Right lobe of liver (tissue), 6 donors: Measurements from ENCODE around the gene ACSL3. TPM values are rescaled to one million over a fixed set of nuclear protein-coding genes. Genes with fewer than 3 reads are reported as not detected.
A peak's percentile ranks its signal among the peaks of the same experiment; 100 is the strongest.
"Not testable (repeated sequence)": the region's sequence is repeated elsewhere in the genome, so short reads cannot be mapped to it uniquely, and the experiment has no call there.

Source experiments
- ATAC-seq, 4 donors: fragments of 200-7000 bp; cut with Tn5 transposase; one replicate each; pipeline ENCODE4 v1.9.1; 2020; ENCODE audit warnings: mild to moderate bottlenecking in 4 of 4, moderate library complexity in 4 of 4
- DNase-seq, 3 donors: peaks; one replicate each; pipeline ENCODE4 v3.0.0-alpha.2; 2020
- H3K27ac ChIP-seq, 3 donors: fragments of 200-600 bp; one replicate each; pipeline ENCODE4 v1.8.0; 2022
- H3K27me3 ChIP-seq, 2 donors: fragments of 200-600 bp; one replicate each; pipeline ENCODE4 v1.8.0; 2022
- H3K36me3 ChIP-seq, 4 donors: fragments of 200-600 bp; sonication (generic) in 1 of 4; one replicate each; pipeline versions ENCODE4 v1.5.1 to v1.8.0; 2017 to 2022; ENCODE audit warnings: control low read depth in 1 of 4
- H3K4me1 ChIP-seq, 4 donors: fragments of 200-600 bp; sonication (generic) in 1 of 4; one replicate each; pipeline versions ENCODE4 v1.5.1 to v1.8.0; 2017 to 2022; ENCODE audit warnings: control low read depth in 1 of 4
- H3K4me3 ChIP-seq, 3 donors: fragments of 200-600 bp; one replicate each; pipeline ENCODE4 v1.8.0; 2022
- H3K9me3 ChIP-seq, 4 donors: fragments of 200-600 bp; sonication (generic) in 1 of 4; one replicate each; pipeline versions ENCODE4 v1.5.1 to v1.8.0; 2017 to 2022; ENCODE audit warnings: control low read depth in 1 of 4
- POLR2A ChIP-seq: fragments of 450-650 bp; IDR thresholded peaks from one replicate; pipeline ENCODE4 v1.6.1; 2017; ENCODE audit warnings: antibody characterized with exemption, mild to moderate bottlenecking
- WGBS: methylation state at CpG from one replicate; pipeline ENCODE4 v1.1.6; 2018; ENCODE audit warnings: low coverage, low lambda C conversion rate; ENCODE audit not compliant: insufficient coverage; ENCODE audit errors: missing lambda C conversion rate; 5-methylcytosine and 5-hydroxymethylcytosine counted together
- intact Hi-C, 2 donors: fragments of 100-400 bp; cut with DNase I; formaldehyde crosslinking; loops; one replicate each; pipeline versions ENCODE4 v1.11.2 to v1.14.1; 2022
- total RNA-seq, 6 experiments: library from RNA; depleted of rRNA in 2 of 6; stranded (reverse); fragments of >200 nt in 2 of 6; fragmentation: NEBNext Ultra II Directional in 3 of 6; extraction: Animal tissue kit (Norgen Biotek cat#: 25700) in 3 of 6; gene quantifications; one replicate each; pipeline versions ENCODE4 v1.1.0 to v1.2.4, GENCODE V29; 2016 to 2023
- TF ChIP-seq, protein P1 (sequence below), 4 donors: fragments of 200-600 bp in 3 of 4; fragments of 450-650 bp in 1 of 4; IDR thresholded peaks; one replicate each; pipeline versions ENCODE4 v1.5.1 to v1.8.0; 2016 to 2022; ENCODE audit warnings: antibody characterized with exemption in 4 of 4, mild to moderate bottlenecking in 2 of 4
- donor health status: DM: no; HTN: yes; CAD: no.
- donor health status: DM: no; HTN: no; CAD: no.
- donor health status: DM: no; HTN: no; CAD: no.
- donor health status: DM: no; HTN: yes; CAD: no.
- donor health status: DM: no; HTN: yes; CAD: no.

Gene ACSL3
- total RNA-seq, 6 experiments from 2014 or later = 31.1 to 73.0 (median 49.9) TPM

GRCh38 chr2:222912776-222913175 lies 51.9 kb downstream of the ACSL3 start:
- intact Hi-C loops = no loop called here
- Histone ChIP-seq H3K27me3 (no peaks in the 10 kb centered on the region), H3K27ac (no peak overlapping the region), H3K36me3 (peaks cover 0 to 16% (median 9%) of the 10 kb centered on the region in 4 donors), H3K4me3 (no peak overlapping the region), H3K4me1 (no peaks in the 10 kb centered on the region), H3K9me3 (no peaks in the 10 kb centered on the region)
- no peak for DNase-seq
- ATAC-seq = no peak
- TF ChIP-seq POLR2A = no peak
- TF ChIP-seq, protein P1, sequence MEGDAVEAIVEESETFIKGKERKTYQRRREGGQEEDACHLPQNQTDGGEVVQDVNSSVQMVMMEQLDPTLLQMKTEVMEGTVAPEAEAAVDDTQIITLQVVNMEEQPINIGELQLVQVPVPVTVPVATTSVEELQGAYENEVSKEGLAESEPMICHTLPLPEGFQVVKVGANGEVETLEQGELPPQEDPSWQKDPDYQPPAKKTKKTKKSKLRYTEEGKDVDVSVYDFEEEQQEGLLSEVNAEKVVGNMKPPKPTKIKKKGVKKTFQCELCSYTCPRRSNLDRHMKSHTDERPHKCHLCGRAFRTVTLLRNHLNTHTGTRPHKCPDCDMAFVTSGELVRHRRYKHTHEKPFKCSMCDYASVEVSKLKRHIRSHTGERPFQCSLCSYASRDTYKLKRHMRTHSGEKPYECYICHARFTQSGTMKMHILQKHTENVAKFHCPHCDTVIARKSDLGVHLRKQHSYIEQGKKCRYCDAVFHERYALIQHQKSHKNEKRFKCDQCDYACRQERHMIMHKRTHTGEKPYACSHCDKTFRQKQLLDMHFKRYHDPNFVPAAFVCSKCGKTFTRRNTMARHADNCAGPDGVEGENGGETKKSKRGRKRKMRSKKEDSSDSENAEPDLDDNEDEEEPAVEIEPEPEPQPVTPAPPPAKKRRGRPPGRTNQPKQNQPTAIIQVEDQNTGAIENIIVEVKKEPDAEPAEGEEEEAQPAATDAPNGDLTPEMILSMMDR (IDR thresholded peaks at IDR 0.05) = no peak
- WGBS = 88% methylated on average over 3 of the region's 3 CpGs

GRCh38 chr2:222915092-222915957 lies 54.5 kb downstream of the ACSL3 start:
- H3K27ac ChIP-seq = peak overlapping the region in 2 of 3 donors; percentile 14 to 48
- DNase-seq = no peak
- intact Hi-C loops = no loop called here

GRCh38 chr2:222916229-222917197 lies 55.7 kb downstream of the ACSL3 start:
- no peak overlapping the region for H3K27ac ChIP-seq
- TF ChIP-seq, protein P1 (IDR thresholded peaks at IDR 0.05) = peak in 1 of 4 donors; percentile 9
- no peak for TF ChIP-seq POLR2A

More at GRCh38 chr2:222915092-222915957, 54.5 kb downstream of the ACSL3 start:
- no peak overlapping the region for H3K4me3 ChIP-seq
- no peaks in the 10 kb centered on the region for H3K4me1 ChIP-seq
- no peak for TF ChIP-seq POLR2A
- TF ChIP-seq, protein P1 (IDR thresholded peaks at IDR 0.05) = peak; percentile 34 to 63 (median 55)
- peak; percentile 73 to 83 (median 74) for ATAC-seq
- 49% methylated on average over 7 of the region's 7 CpGs for WGBS
- H3K27me3 ChIP-seq = no peaks in the 10 kb centered on the region
- peaks cover 0 to 18% (median 10%) of the 10 kb centered on the region in 4 donors for H3K36me3 ChIP-seq
- H3K9me3 ChIP-seq = no peaks in the 10 kb centered on the region

GRCh38 chr2:222917212-222917611 lies 56.4 kb downstream of the ACSL3 start:
- H3K27me3 ChIP-seq, H3K4me1 ChIP-seq, H3K9me3 ChIP-seq, H3K27ac ChIP-seq, H3K4me3 ChIP-seq, ATAC-seq, DNase-seq, intact Hi-C loops: not testable (repeated sequence)
- peaks cover 0 to 36% (median 10%) of the 10 kb centered on the region in 4 donors for H3K36me3 ChIP-seq
- WGBS = 62% methylated on average over 8 of the region's 9 CpGs

More at GRCh38 chr2:222916229-222917197, 55.7 kb downstream of the ACSL3 start:
- no peak overlapping the region for H3K4me3 ChIP-seq
- intact Hi-C loops = no loop called here
- ATAC-seq (no peak), DNase-seq (no peak)
- no peaks in the 10 kb centered on the region for H3K9me3 ChIP-seq
- no peaks in the 10 kb centered on the region for H3K4me1 ChIP-seq
- no peaks in the 10 kb centered on the region for H3K27me3 ChIP-seq
- 87% methylated on average over 11 of the region's 11 CpGs for WGBS
- peaks cover 0 to 30% (median 10%) of the 10 kb centered on the region in 4 donors for H3K36me3 ChIP-seq
